Testis (tissue), 3 donors: ENCODE results near the gene TRPC4AP. TPM values are rescaled to one million over a fixed set of nuclear protein-coding genes. Genes with fewer than 3 reads are reported as not detected.

Experiments used
- DNase-seq: peaks from one replicate; pipeline ENCODE4 v3.0.0-alpha.2; 2019
- H3K27ac ChIP-seq, 2 donors: fragments of 200-600 bp; sonication (generic); one replicate each; pipeline ENCODE4 v1.5.1; 2019
- H3K27me3 ChIP-seq: fragments of 200-600 bp; sonication (generic); one replicate; pipeline ENCODE4 v1.5.1; 2019
- H3K36me3 ChIP-seq: fragments of 200-600 bp; sonication (generic); one replicate; pipeline ENCODE4 v1.5.1; 2017; ENCODE audit warnings: low read depth; ENCODE audit errors: missing control alignments
- H3K4me1 ChIP-seq: fragments of 200-600 bp; sonication (generic); one replicate; pipeline ENCODE4 v1.5.1; 2019
- H3K4me3 ChIP-seq, 2 donors: fragments of 200-600 bp; sonication (generic); one replicate each; pipeline ENCODE4 v1.5.1; 2017 to 2019
- H3K9me3 ChIP-seq: fragments of 200-600 bp; sonication (generic); one replicate; pipeline ENCODE4 v1.5.1; 2017
- CTCF ChIP-seq, 3 experiments: fragments of 450-650 bp in 2 of 3; fragments of 200-600 bp in 1 of 3; sonication (generic) in 1 of 3; IDR thresholded peaks; one replicate each; pipeline ENCODE4 v1.5.1; 2016 to 2019; ENCODE audit warnings: antibody characterized with exemption in 3 of 3, mild to moderate bottlenecking in 2 of 3, moderate library complexity in 1 of 3
- POLR2A ChIP-seq: fragments of 450-650 bp; IDR thresholded peaks from one replicate; pipeline ENCODE4 v1.6.1; 2017; ENCODE audit warnings: antibody characterized with exemption, mild to moderate bottlenecking, moderate library complexity
- WGBS, 2 donors: methylation state at CpG; one replicate each; pipeline ENCODE4 v1.1.5; 2018; 5-methylcytosine and 5-hydroxymethylcytosine counted together
- intact Hi-C: fragments of 100-400 bp; cut with DNase I; formaldehyde crosslinking; loops from one replicate; pipeline ENCODE4 v1.15.1; 2023; ENCODE audit warnings: low total_unique reads
- polyA plus RNA-seq: library from polyadenylated mRNA; stranded (reverse); fragments of 350-450 nt; fragmentation: Illumina TruSeq; extraction: RNeasy Lipid Tissue Mini Kit (QIAGEN cat#74804); gene quantifications from one replicate; pipeline ENCODE4 v1.2.3, GENCODE V29; 2014; ENCODE audit warnings: low read depth, low replicate concordance; ENCODE audit not compliant: insufficient read depth
- total RNA-seq, 2 donors: library from RNA; depleted of rRNA; stranded (reverse); fragments of >200 nt; gene quantifications; one replicate each; pipeline ENCODE4 v1.2.3, GENCODE V29; 2016

Gene TRPC4AP
- total and polyA plus RNA-seq, 3 donors from 2014 or later, result 68.8 to 78.4 (median 76.6) TPM

- H3K27me3 ChIP-seq, result no peaks in the 10 kb centered on the region
- 88 to 92% methylated on average over 21 to 22 of the region's 22 CpGs for WGBS, 2 donors
- DNase-seq, result no peak
- intact Hi-C loops, result no loop called here
- H3K27ac ChIP-seq, result no peak overlapping the region
- no peaks in the 10 kb centered on the region for H3K36me3 ChIP-seq
- H3K9me3 ChIP-seq, result no peaks in the 10 kb centered on the region
- no peak for TF ChIP-seq POLR2A
- no peak for TF ChIP-seq CTCF (IDR thresholded peaks at IDR 0.05)
- H3K4me1 ChIP-seq, result no peaks in the 10 kb centered on the region
- H3K4me3 ChIP-seq, result no peak overlapping the region
These were observed 98.6 kb downstream of the TRPC4AP start for GRCh38 chr20:34993941-34994508.

GRCh38 chr20:34992751-34993417 is 99.7 kb downstream of the TRPC4AP start:
- TF ChIP-seq POLR2A (no peak), CTCF (IDR thresholded peaks at IDR 0.05) (no peak)
- H3K4me3 ChIP-seq, result no peak overlapping the region
- DNase-seq, result no peak
- H3K9me3 ChIP-seq, result no peaks in the 10 kb centered on the region
- intact Hi-C loops, result no loop called here
- no peaks in the 10 kb centered on the region for H3K27me3 ChIP-seq
- H3K36me3 ChIP-seq, result no peaks in the 10 kb centered on the region
- WGBS, 2 donors, result 90 to 94% methylated on average over 7 to 20 of the region's 20 CpGs
- H3K4me1 ChIP-seq, result peaks cover 5% of the 10 kb centered on the region
- no peak overlapping the region for H3K27ac ChIP-seq

GRCh38 chr20:34990661-34991214 is 101.9 kb downstream of the TRPC4AP start:
- Histone ChIP-seq H3K27ac (no peak overlapping the region), H3K27me3 (no peaks in the 10 kb centered on the region), H3K4me3 (no peak overlapping the region), H3K4me1 (peaks cover 7% of the 10 kb centered on the region), H3K9me3 (no peaks in the 10 kb centered on the region), H3K36me3 (no peaks in the 10 kb centered on the region)
- WGBS, 2 donors, result 90 to 91% methylated on average over 17 to 18 of the region's 18 CpGs
- no peak for DNase-seq
- no peak for TF ChIP-seq CTCF (IDR thresholded peaks at IDR 0.05)
- no peak for TF ChIP-seq POLR2A
- intact Hi-C loops, result no loop called here

GRCh38 chr20:34990231-34990630 is 102.4 kb downstream of the TRPC4AP start:
- TF ChIP-seq CTCF (IDR thresholded peaks at IDR 0.05), result no peak
- TF ChIP-seq POLR2A, result no peak
- Histone ChIP-seq H3K4me1 (peaks cover 7% of the 10 kb centered on the region), H3K27me3 (no peaks in the 10 kb centered on the region), H3K36me3 (no peaks in the 10 kb centered on the region), H3K9me3 (no peaks in the 10 kb centered on the region), H3K4me3 (no peak overlapping the region), H3K27ac (no peak overlapping the region)
- intact Hi-C loops, result no loop called here
- WGBS, 2 donors, result 68 to 97% methylated on average over 3 to 11 of the region's 11 CpGs
- DNase-seq, result no peak
